ACC112 (cell line): ENCODE measurements around the gene RUSC1.

Source experiments
- H2AFZ ChIP-seq: fragments of 200-600 bp; sonication (generic); one replicate; pipeline ENCODE4 v1.6.0; 2017; ENCODE audit warnings: antibody characterized with exemption, low read length; ENCODE audit not compliant: unreplicated experiment
- H3K27ac ChIP-seq: fragments of 200-600 bp; sonication (generic); 2 replicates; pipeline ENCODE4 v1.5.1; 2014; ENCODE audit warnings: low read depth, mild to moderate bottlenecking, antibody characterized with exemption, low read length, moderate library complexity
- H3K27me3 ChIP-seq: fragments of 200-600 bp; sonication (generic); 2 replicates; pipeline ENCODE4 v1.6.1; 2014; ENCODE audit warnings: mild to moderate bottlenecking, antibody characterized with exemption, low read length, moderate library complexity, mixed read lengths; ENCODE audit not compliant: insufficient read depth
- H3K36me3 ChIP-seq: fragments of 200-600 bp; sonication (generic); 2 replicates; pipeline ENCODE4 v1.6.1; 2016; ENCODE audit warnings: mild to moderate bottlenecking, antibody characterized with exemption, low read length, moderate library complexity, mixed read lengths; ENCODE audit not compliant: insufficient read depth
- H3K4me1 ChIP-seq: fragments of 200-600 bp; sonication (generic); one replicate; pipeline ENCODE4 v1.6.1; 2016; ENCODE audit warnings: low read length, mixed read lengths; ENCODE audit not compliant: insufficient read depth, unreplicated experiment, control insufficient read depth
- H3K4me3 ChIP-seq: fragments of 200-600 bp; sonication (generic); 2 replicates; pipeline ENCODE4 v1.5.1; 2014; ENCODE audit warnings: mild to moderate bottlenecking, low read depth, low read length
- H3K79me2 ChIP-seq: fragments of 200-600 bp; sonication (generic); one replicate; pipeline ENCODE4 v1.6.0; 2016; ENCODE audit warnings: low read length; ENCODE audit not compliant: control insufficient read depth, unreplicated experiment, insufficient read depth

RUSC1 gene

DNA sequence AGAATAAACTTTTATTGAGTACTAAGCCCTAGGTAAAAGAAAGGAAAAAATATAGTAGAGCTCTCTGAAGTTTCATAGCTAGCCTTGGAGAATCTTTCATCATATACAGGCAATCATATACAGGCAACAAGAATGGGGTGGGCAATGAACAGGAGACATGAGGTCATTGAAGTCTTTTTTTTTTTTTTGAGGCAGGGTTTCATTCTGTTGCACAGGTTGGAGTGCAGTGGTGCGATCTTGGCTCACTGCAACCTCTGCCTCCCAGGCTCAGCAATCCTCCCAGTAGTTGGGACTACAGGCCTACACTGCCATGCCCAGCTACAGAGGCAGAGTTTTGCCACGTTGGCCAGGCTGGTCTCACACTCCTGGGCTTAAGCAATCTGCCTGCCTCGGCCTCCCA is 22.1 kb downstream of the RUSC1 start:
- H3K27me3 ChIP-seq = no peaks in the 10 kb centered on the region
- peaks cover 57% of the 10 kb centered on the region for H3K36me3 ChIP-seq

DNA sequence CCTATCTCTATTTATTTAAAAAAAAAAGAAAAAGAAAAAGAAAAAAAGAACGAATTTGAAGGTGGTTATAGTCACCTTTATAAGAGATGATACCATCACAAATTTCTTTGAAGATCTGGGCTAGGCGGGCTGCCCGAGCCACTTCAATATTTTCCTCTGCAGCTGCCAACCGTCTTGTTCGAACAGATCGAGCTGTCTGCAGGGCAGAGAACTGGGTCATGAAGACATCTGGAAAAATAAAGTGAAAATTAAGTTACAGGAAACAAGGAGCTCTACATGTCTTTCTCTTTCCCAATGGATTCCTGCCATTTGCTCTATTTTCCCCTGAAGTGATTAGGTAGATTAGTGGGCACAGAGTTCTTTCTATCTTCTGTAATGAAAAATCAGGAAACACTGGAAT is 31.9 kb downstream of the RUSC1 start:
- no peak overlapping the region for H3K4me3 ChIP-seq
- peaks cover 43% of the 10 kb centered on the region for H3K36me3 ChIP-seq
- H3K27me3 ChIP-seq = no peaks in the 10 kb centered on the region
- H3K79me2 ChIP-seq = no peaks in the 10 kb centered on the region
- H3K4me1 ChIP-seq = no peaks in the 10 kb centered on the region
- no peak overlapping the region for H2AFZ ChIP-seq
- no peak overlapping the region for H3K27ac ChIP-seq

More for the DNA sequence above, 22.1 kb downstream of the RUSC1 start:
- no peak overlapping the region for H2AFZ ChIP-seq
- no peaks in the 10 kb centered on the region for H3K4me1 ChIP-seq
- no peak overlapping the region for H3K4me3 ChIP-seq
- no peaks in the 10 kb centered on the region for H3K79me2 ChIP-seq
- H3K27ac ChIP-seq = no peak overlapping the region

DNA sequence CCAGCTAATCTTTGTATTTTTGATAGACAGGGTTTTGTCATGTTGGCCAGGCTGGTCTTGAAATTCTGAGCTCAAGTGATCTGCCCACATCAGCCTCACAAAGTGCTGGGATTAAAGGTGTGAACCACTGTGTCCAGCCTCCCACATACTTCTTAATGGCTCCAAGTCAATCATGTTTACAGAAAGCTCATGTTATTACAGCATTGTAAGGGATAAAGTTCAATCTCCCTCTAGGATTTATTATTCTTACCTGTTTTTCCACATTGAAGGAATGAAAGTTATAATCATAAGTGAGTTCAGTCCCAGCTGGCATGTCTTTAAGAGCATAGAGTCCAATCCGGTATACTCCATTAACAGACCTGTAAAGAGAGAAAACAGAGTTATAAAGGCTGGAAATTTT is 39.4 kb downstream of the RUSC1 start:
- Histone ChIP-seq H3K36me3 (0 out of 2 replicates have a peak, but pooled peaks cover 14% of the 10 kb centered on the region), H2AFZ (no peak overlapping the region), H3K79me2 (no peaks in the 10 kb centered on the region), H3K27me3 (no peaks in the 10 kb centered on the region), H3K4me1 (no peaks in the 10 kb centered on the region), H3K4me3 (no peak overlapping the region), H3K27ac (no peak overlapping the region)

DNA sequence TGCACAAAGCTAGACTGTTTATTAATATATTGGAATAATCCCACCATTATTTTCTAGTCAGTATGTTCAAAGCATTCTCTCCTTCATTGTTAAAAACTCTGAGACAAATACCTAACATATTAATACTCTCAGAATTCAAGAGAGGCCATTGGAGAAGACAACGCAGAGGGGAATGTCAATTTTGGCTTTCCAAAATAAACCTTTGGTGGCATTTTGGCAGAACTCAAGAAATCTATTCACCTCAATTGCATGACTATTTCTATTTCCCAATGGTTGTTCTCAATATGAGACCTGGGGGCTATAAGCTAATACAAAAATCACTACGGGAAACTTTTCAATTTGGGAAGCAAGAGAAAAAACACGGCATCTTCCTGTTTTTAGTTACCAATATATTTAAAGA is 58.5 kb downstream of the RUSC1 start:
- Histone ChIP-seq H3K27me3 (no peaks in the 10 kb centered on the region), H3K4me3 (peak overlapping the region; percentile 64), H3K79me2 (no peaks in the 10 kb centered on the region), H3K27ac (peak overlapping the region; percentile 90), H2AFZ (no peak overlapping the region), H3K4me1 (peaks cover 23% of the 10 kb centered on the region), H3K36me3 (peaks cover 25% of the 10 kb centered on the region)

DNA sequence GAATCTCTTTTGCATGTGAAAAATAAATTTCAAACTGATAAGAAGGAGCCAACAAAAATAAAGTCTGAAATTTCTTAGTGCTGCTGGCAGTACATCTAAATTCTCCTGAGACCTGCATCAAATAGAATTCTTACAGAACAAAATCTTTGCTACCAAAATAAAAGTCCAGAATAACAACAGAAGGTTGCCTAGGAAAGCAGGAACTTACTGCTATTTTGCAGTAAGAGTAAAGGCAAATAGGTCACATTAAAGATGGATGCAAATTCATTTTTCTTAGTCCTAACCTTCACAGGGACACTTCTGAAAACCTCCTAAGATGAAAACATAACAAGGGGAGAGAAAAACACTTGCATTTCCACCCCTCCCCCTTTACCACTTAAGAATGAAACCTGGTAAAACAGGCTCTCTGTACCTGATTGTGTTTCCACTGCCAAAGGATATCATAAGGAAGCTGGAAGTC is 59.0 kb downstream of the RUSC1 start:
- no peaks in the 10 kb centered on the region for H3K79me2 ChIP-seq
- no peaks in the 10 kb centered on the region for H3K27me3 ChIP-seq
- peak overlapping the region; percentile 64 for H3K4me3 ChIP-seq
- H2AFZ ChIP-seq = no peak overlapping the region
- peaks cover 28% of the 10 kb centered on the region for H3K36me3 ChIP-seq
- H3K4me1 ChIP-seq = peaks cover 23% of the 10 kb centered on the region
- H3K27ac ChIP-seq = peak overlapping the region; percentile 90
